ENCODE data around the gene CRHR1.

The CRHR1 gene

GRCh38 chr17:45751466-45751865 is 32.7 kb upstream of the CRHR1 start:
- no peaks in the 10 kb centered on the region for H3K4me1 Mint-ChIP-seq
- H3K27ac Mint-ChIP-seq = no peak overlapping the region
- no peak overlapping the region for H3K4me3 Mint-ChIP-seq
- ATAC-seq (replicated peaks) = no peak
- no peaks in the 10 kb centered on the region for H3K36me3 Mint-ChIP-seq
- DNase-seq = no peak
- H3K27me3 Mint-ChIP-seq = peaks cover 20 to 64% of the 10 kb centered on the region in 2 donors
- H3K9me3 Mint-ChIP-seq = no peaks in the 10 kb centered on the region

GRCh38 chr17:45752246-45752645 is 31.9 kb upstream of the CRHR1 start:
- H3K27me3 Mint-ChIP-seq = peaks cover 22 to 71% of the 10 kb centered on the region in 2 donors

GRCh38 chr17:45753645-45754225 is 30.4 kb upstream of the CRHR1 start:
- Mint-ChIP-seq H3K27me3 (peaks cover 28 to 83% of the 10 kb centered on the region in 2 donors), H3K4me3 (no peak overlapping the region), H3K9me3 (no peaks in the 10 kb centered on the region), H3K4me1 (no peaks in the 10 kb centered on the region), H3K36me3 (no peaks in the 10 kb centered on the region), H3K27ac (no peak overlapping the region)
- DNase-seq = no peak
- ATAC-seq (replicated peaks) = no peak

More at GRCh38 chr17:45752246-45752645, 31.9 kb upstream of the CRHR1 start:
- Mint-ChIP-seq H3K27ac (no peak overlapping the region), H3K36me3 (no peaks in the 10 kb centered on the region), H3K9me3 (no peaks in the 10 kb centered on the region), H3K4me1 (no peaks in the 10 kb centered on the region), H3K4me3 (no peak overlapping the region)
- ATAC-seq (replicated peaks) = no peak
- no peak for DNase-seq

GRCh38 chr17:45755050-45755449 is 29.1 kb upstream of the CRHR1 start:
- Mint-ChIP-seq H3K27me3 (peaks cover 24 to 75% of the 10 kb centered on the region in 2 donors), H3K9me3 (no peaks in the 10 kb centered on the region), H3K4me3 (no peak overlapping the region), H3K36me3 (no peaks in the 10 kb centered on the region), H3K4me1 (no peaks in the 10 kb centered on the region), H3K27ac (no peak overlapping the region)
- ATAC-seq (replicated peaks) = no peak
- no peak for DNase-seq

GRCh38 chr17:45756266-45756991 is 27.7 kb upstream of the CRHR1 start:
- Mint-ChIP-seq H3K27ac (no peak overlapping the region), H3K36me3 (no peaks in the 10 kb centered on the region), H3K4me3 (no peak overlapping the region), H3K27me3 (peaks cover 24 to 61% of the 10 kb centered on the region in 2 donors), H3K4me1 (no peaks in the 10 kb centered on the region), H3K9me3 (no peaks in the 10 kb centered on the region)
- no peak for ATAC-seq (replicated peaks)
- no peak for DNase-seq

- no peaks in the 10 kb centered on the region for H3K4me1 Mint-ChIP-seq
- H3K27ac Mint-ChIP-seq = no peak overlapping the region
- H3K27me3 Mint-ChIP-seq = peaks cover 24 to 51% of the 10 kb centered on the region in 2 donors
- no peaks in the 10 kb centered on the region for H3K9me3 Mint-ChIP-seq
- H3K4me3 Mint-ChIP-seq = no peak overlapping the region
- DNase-seq = no peak
- ATAC-seq (replicated peaks) = no peak
- H3K36me3 Mint-ChIP-seq = no peaks in the 10 kb centered on the region
Measured at GRCh38 chr17:45757431-45758218, 26.5 kb upstream of the CRHR1 start.

- H3K36me3 Mint-ChIP-seq = no peaks in the 10 kb centered on the region
- no peaks in the 10 kb centered on the region for H3K9me3 Mint-ChIP-seq
- peaks cover 24 to 47% of the 10 kb centered on the region in 2 donors for H3K27me3 Mint-ChIP-seq
- no peaks in the 10 kb centered on the region for H3K4me1 Mint-ChIP-seq
- no peak for DNase-seq
- no peak for ATAC-seq (replicated peaks)
- no peak overlapping the region for H3K4me3 Mint-ChIP-seq
- no peak overlapping the region for H3K27ac Mint-ChIP-seq
Measured at GRCh38 chr17:45758544-45758943, 25.6 kb upstream of the CRHR1 start.

- Mint-ChIP-seq H3K9me3 (no peaks in the 10 kb centered on the region), H3K27me3 (peaks cover 29 to 48% of the 10 kb centered on the region in 2 donors), H3K27ac (no peak overlapping the region), H3K4me3 (no peak overlapping the region), H3K36me3 (no peaks in the 10 kb centered on the region), H3K4me1 (no peaks in the 10 kb centered on the region)
- ATAC-seq (replicated peaks) (peak in 1 of 2 donors; percentile 36), DNase-seq (no peak)
Measured at GRCh38 chr17:45759761-45760160, 24.4 kb upstream of the CRHR1 start.

- no peaks in the 10 kb centered on the region for H3K9me3 Mint-ChIP-seq
- no peaks in the 10 kb centered on the region for H3K4me1 Mint-ChIP-seq
- H3K27me3 Mint-ChIP-seq = peaks cover 33 to 35% of the 10 kb centered on the region in 2 donors
- no peak for ATAC-seq (replicated peaks)
- no peaks in the 10 kb centered on the region for H3K36me3 Mint-ChIP-seq
- DNase-seq = no peak
- H3K4me3 Mint-ChIP-seq = no peak overlapping the region
- H3K27ac Mint-ChIP-seq = no peak overlapping the region
Measured at GRCh38 chr17:45761957-45762565, 22.1 kb upstream of the CRHR1 start.

GRCh38 chr17:45763182-45763581 is 20.9 kb upstream of the CRHR1 start:
- Mint-ChIP-seq H3K9me3 (no peaks in the 10 kb centered on the region), H3K4me1 (no peaks in the 10 kb centered on the region), H3K27me3 (peaks cover 31 to 32% of the 10 kb centered on the region in 2 donors), H3K36me3 (no peaks in the 10 kb centered on the region), H3K27ac (no peak overlapping the region), H3K4me3 (no peak overlapping the region)
- DNase-seq = no peak
- ATAC-seq (replicated peaks) = no peak

GRCh38 chr17:45764479-45764878 is 19.6 kb upstream of the CRHR1 start:
- no peak overlapping the region for H3K4me3 Mint-ChIP-seq
- ATAC-seq (replicated peaks) (no peak), DNase-seq (no peak)
- no peaks in the 10 kb centered on the region for H3K4me1 Mint-ChIP-seq
- H3K27ac Mint-ChIP-seq = no peak overlapping the region
- peaks cover 42% of the 10 kb centered on the region in 2 donors for H3K27me3 Mint-ChIP-seq
- no peaks in the 10 kb centered on the region for H3K36me3 Mint-ChIP-seq
- no peaks in the 10 kb centered on the region for H3K9me3 Mint-ChIP-seq

- no peak for DNase-seq
- Mint-ChIP-seq H3K27ac (no peak overlapping the region), H3K9me3 (no peaks in the 10 kb centered on the region), H3K36me3 (no peaks in the 10 kb centered on the region), H3K4me3 (no peak overlapping the region), H3K27me3 (peaks cover 57 to 64% of the 10 kb centered on the region in 2 donors), H3K4me1 (no peaks in the 10 kb centered on the region)
- ATAC-seq (replicated peaks) = no peak
Measured at GRCh38 chr17:45768000-45768399, 16.1 kb upstream of the CRHR1 start.

GRCh38 chr17:45770632-45771270 is 13.4 kb upstream of the CRHR1 start:
- peaks cover 3 to 5% of the 10 kb centered on the region in 2 donors for H3K9me3 Mint-ChIP-seq
- no peaks in the 10 kb centered on the region for H3K4me1 Mint-ChIP-seq
- H3K36me3 Mint-ChIP-seq = peaks cover 3 to 4% of the 10 kb centered on the region in 2 donors
- DNase-seq (no peak), ATAC-seq (replicated peaks) (no peak)
- peaks cover 55 to 65% of the 10 kb centered on the region in 2 donors for H3K27me3 Mint-ChIP-seq
- H3K27ac Mint-ChIP-seq = no peak overlapping the region
- H3K4me3 Mint-ChIP-seq = no peak overlapping the region
